ENCODE results near the gene HTRA3. TPM values are rescaled to one million over a fixed set of nuclear protein-coding genes. Genes with fewer than 3 reads are reported as not detected.

HTRA3 gene
- total and polyA plus RNA-seq, 2 of the 8 experiments (the other 6 are each of a cell fraction or from before 2014, with no cell fraction given) = 3.2 to 5.8 TPM

- TF ChIP-seq RXRA (IDR thresholded peaks at IDR 0.05; ENCODE audit: insufficient read depth, low read depth, low read length) (peak; percentile 77; the same call in 1 of the 2 replicates), ATF2 (IDR thresholded peaks at IDR 0.05; ENCODE audit: low read length) (no peak), MAX (IDR thresholded peaks at IDR 0.05) (peak; percentile 86), JUND (IDR thresholded peaks at IDR 0.05; ENCODE audit: low read length) (0 out of 2 replicates have a peak, but pooled peaks have one; percentile 11), CHD1 (IDR thresholded peaks at IDR 0.05; ENCODE audit: low read depth, low read length) (no peak), SIN3A (conservative IDR thresholded peaks at IDR 0.05 in 1 of 2, IDR thresholded peaks at IDR 0.05 in 1 of 2; ENCODE audit: low read depth in 1 of 2, low read length in 2 of 2) (peak in 1 of 2 experiments; percentile 60; a peak in 1 of 4 replicates), PHF8 (conservative IDR thresholded peaks at IDR 0.05; ENCODE audit: low read depth, low read length) (no peak), CREB1 (IDR thresholded peaks at IDR 0.05) (peak; percentile 28; the same call in 1 of the 2 replicates), ASH2L (IDR thresholded peaks at IDR 0.05; ENCODE audit: low read length) (no peak), POLR2AphosphoS5 (IDR thresholded peaks at IDR 0.05; ENCODE audit: low read depth, low read length) (no peak)
- TF ChIP-seq, protein P1, sequence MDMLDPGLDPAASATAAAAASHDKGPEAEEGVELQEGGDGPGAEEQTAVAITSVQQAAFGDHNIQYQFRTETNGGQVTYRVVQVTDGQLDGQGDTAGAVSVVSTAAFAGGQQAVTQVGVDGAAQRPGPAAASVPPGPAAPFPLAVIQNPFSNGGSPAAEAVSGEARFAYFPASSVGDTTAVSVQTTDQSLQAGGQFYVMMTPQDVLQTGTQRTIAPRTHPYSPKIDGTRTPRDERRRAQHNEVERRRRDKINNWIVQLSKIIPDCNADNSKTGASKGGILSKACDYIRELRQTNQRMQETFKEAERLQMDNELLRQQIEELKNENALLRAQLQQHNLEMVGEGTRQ (IDR thresholded peaks at IDR 0.05; ENCODE audit: low read length) = peak; percentile 22; the same call in 1 of the 2 replicates
Measured at GRCh38 chr4:8241895-8242696, 27.5 kb upstream of the HTRA3 start (continued).

Measured in H1 (cell line).